GM18502 (cell line): ENCODE results near the gene LIN9.
A peak's percentile ranks its signal among the peaks of the same experiment; 100 is the strongest.
"Not testable (repeated sequence)": the region's sequence is repeated elsewhere in the genome, so short reads cannot be mapped to it uniquely, and the experiment has no call there.

Experiments
- ATAC-seq: cut with Tn5 transposase; IDR thresholded peaks from one replicate; pipeline ENCODE4 v1.9.1; 2021; ENCODE audit warnings: mild to moderate bottlenecking; ENCODE audit not compliant: unreplicated experiment, poor library complexity

The LIN9 gene

DNA sequence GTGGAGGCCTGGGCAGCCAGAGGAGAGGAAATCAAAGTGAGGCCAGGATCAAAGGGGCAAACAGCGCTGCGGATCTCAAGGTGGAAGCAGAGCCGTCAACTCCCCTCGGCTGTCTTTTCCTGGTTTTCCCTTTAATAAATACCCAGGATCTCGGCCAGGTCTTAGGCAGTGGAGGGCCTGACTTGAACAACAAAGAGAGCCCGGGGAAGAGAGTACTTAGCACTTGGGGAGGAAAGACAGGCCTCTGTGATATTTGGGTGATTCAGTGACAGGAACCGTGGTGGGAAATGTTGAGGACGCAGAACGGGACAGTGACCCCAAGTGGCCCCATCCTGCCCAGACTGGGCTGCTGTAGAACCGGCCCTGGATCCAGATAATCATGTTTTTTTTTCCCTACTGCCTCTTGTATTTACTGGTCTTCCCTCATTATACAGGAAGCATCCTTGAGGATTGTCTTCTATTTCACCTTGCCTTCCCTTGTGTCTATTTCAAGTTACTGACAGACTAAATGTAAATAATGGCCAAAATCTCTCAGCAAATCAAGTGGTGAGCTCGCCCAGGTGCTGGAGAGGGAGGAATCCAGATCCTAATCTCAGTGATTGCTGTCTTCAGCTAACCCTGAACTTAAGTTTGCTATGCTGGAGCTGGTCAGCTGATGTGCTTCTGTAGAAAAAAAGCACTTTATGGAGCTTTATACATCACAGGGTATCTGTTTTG lies 88.3 kb downstream of the LIN9 start:
- ATAC-seq: no peak

- ATAC-seq: no peak
These were observed 91.7 kb downstream of the LIN9 start for GRCh38 chr1:226217273-226217672.

GRCh38 chr1:226216056-226216455 lies 92.9 kb downstream of the LIN9 start:
- no peak for ATAC-seq

- ATAC-seq: no peak
These were observed 93.7 kb downstream of the LIN9 start for GRCh38 chr1:226215239-226215638.

GRCh38 chr1:226212545-226212944 lies 96.4 kb downstream of the LIN9 start:
- ATAC-seq: no peak

- no peak for ATAC-seq
These were observed 97.7 kb downstream of the LIN9 start for GRCh38 chr1:226211181-226211821.

DNA sequence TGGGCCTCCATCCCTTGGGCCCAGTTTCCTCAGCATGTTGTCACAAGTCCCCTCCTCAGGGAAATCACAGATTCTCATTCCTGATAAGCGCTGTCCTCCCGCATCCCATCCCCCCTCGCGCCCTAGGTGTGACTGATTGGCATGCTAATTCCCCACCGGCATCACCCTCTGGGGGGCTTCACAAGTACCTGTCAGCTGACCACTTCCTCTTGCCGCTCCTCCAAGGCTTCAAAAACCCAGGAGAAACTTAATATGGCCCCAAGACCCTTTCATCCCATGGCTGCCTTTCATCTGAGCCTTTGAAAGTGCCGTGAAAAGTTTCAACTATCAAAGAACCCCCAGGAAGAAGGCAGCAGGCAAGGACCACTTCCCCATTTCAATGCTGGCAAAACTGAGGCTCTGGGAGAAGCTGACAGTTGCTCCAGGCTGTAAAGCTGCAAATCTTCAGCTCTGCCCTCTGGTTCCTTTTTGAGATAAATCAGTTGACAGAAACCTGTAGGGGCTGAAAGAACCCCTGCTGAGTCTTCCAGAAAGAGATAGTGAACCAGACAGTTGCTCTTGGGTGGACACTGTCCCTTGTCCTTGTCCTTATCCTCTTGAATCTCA lies 98.3 kb downstream of the LIN9 start:
- ATAC-seq: no peak

GRCh38 chr1:226209307-226210059 lies 99.5 kb downstream of the LIN9 start:
- ATAC-seq: no peak

DNA sequence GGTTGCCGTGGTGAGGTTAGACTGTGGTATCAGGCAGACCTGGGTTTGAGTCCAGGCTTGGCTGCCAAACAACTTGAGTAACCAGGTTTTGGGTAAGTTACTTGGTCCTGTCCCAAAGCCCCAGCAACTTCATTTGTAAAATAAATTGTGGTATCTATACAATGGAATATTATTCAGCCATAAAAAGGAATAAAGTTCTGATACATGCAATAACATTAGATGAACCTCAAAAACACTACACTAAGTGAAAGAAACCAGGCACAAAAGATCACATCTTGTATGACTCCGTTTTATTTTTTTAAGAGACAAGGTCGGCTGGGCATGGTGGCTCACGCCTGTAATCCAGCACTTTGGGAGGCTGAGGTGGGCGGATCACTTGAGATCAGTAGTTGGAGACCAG lies 101.9 kb downstream of the LIN9 start:
- no peak for ATAC-seq

GRCh38 chr1:226204198-226204597 lies 104.8 kb downstream of the LIN9 start:
- ATAC-seq: no peak

DNA sequence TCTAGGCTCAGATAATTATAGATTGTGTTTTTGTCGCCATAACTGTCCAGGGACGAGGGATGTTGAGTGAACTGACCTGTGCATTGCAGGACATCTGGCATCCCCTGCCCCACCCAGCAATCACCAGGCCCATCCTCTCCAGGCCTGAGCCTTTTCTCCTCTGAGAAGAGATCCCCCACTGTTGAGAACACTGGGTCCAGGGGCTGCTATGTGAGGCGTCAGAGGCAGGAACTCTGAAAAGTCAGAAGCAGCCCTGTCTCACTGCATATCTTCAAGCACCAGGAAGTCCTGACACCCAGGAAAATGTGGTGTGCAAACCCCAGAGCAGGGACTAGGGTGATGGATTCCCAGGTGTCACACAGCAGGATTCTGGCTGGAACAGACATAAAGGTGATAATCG lies 105.3 kb downstream of the LIN9 start:
- no peak for ATAC-seq

DNA sequence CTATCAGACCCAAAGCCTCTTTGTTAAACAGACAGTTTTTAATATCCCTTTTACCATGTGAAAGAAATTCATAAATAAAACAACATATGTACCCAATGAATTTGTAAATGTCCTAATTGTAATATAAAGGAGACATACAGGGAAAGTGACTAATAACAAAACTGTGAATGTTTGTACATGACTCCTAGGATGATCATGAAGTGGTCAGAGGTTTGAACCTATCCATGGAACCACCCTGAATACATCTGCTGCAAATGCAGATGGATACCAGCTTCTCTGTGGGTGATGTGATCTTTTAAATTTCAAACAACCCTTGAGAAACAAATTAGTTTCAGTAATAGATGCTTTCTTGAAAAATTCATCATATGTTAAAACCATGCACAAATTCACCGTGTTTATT lies 105.7 kb downstream of the LIN9 start:
- no peak for ATAC-seq

DNA sequence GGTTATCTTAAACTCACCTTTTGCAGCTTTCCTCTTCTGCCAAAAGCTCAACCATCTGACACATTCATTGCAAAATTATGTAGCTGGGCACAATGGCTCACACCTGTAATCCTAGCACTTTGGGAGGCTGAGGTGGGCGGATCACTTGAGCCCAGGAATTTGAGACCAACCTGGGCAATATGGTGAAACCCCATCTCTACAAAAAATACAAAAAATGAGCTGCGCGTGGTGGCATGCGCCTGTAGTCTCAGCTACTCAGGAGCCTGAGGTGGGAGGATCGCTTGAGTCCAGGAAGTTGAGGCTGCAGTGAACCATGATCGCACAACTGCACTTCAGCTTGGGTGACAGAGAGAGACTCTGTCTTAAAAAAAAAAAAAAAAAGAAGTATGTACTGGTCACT lies 106.3 kb downstream of the LIN9 start:
- not testable (repeated sequence) for ATAC-seq

DNA sequence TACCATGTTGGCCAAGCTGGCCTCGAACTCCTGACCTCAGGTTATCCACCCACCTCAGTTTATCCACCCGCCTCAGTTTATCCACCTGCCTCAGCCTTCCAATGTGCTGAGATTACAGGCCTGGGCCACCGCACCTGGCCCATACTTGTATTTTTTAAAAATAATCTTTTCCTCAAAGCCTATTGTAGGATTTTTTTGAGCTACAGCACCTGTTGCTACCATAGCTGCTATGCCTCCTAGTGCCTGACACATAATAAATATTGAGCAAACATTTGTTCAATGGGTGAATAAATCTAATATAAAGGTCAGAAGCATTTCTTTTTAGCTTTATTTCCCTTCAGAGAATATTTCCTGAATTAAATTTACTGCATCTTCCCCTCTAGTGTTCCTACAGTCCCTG lies 106.7 kb downstream of the LIN9 start:
- ATAC-seq: no peak

DNA sequence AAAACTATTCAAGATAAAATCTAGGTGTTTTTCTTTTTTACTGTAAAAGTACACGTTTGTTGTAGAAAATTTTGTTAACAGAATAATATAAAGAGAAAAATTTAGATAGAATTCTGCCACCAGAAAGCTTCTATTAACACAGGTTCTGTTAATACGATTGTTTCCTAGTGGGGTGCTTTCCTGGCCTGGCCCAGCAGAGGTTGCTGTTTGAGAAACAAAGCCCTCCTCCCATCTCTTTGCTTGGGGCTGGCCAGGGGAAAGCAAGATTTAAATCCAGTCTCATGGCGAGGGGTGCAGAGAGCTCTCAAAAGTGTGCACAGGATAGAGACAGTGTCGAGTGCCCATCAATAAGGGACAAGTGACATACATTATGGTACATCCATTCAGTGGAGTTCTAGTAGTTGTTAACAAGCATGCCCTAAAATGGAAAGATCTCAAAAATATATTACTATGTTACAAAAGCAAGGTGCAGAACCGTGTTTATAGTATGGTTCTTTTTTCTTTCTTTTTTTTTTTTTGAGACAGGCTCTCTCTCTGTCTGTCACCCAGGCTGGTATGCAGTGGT lies 107.9 kb downstream of the LIN9 start:
- ATAC-seq: peak; percentile 54

- ATAC-seq: no peak
These were observed 109.0 kb downstream of the LIN9 start for GRCh38 chr1:226199971-226200370.

DNA sequence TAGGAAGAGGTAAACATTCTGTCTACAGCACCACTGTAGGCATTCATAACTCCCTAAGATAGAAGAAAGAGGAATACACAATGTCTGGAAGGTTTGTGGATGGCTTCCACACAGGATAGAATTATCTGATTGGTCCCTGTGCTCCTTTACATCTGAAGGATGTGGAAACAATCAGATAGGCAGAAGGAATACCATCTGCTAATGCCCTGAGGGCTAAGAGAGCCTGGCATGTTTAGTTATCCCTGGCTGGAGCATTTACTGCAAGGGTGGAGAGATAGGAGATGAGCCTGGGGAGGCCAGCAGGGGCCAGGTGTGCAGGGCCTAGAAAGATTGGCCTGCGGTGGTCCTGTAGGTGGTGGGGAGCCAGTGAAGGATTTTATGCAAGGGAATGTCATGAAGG lies 113.8 kb downstream of the LIN9 start:
- no peak for ATAC-seq

GRCh38 chr1:226187380-226187779 lies 121.6 kb downstream of the LIN9 start:
- no peak for ATAC-seq

DNA sequence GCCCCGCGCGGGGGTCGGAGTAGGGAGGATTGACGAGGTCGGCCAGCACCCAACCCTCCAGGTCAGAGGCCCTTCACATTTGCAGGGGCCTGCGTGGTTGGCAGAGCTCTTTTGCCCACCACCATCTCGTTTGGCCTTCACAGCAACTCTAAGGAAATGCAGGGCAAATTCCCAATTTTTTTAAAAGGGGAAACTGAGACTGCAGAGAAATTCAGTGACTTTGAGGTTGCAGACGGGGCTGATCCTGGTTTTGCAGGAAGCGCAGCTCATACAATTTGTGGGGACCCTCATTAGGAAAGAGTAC lies 122.0 kb downstream of the LIN9 start:
- ATAC-seq: no peak

- peak; percentile 94 for ATAC-seq
These were observed 122.6 kb downstream of the LIN9 start, which contains the start of gene ACBD3 for GRCh38 chr1:226186124-226187018. TSS of gene ACBD3 (minus strand) at chr1:226186741. CDS start at chr1:226186675, 66 bp downstream.
